Measurements from ENCODE around the gene TACR1.
"Not testable (repeated sequence)": the region's sequence is repeated elsewhere in the genome, so short reads cannot be mapped to it uniquely, and the experiment has no call there.

TACR1 gene

DNA sequence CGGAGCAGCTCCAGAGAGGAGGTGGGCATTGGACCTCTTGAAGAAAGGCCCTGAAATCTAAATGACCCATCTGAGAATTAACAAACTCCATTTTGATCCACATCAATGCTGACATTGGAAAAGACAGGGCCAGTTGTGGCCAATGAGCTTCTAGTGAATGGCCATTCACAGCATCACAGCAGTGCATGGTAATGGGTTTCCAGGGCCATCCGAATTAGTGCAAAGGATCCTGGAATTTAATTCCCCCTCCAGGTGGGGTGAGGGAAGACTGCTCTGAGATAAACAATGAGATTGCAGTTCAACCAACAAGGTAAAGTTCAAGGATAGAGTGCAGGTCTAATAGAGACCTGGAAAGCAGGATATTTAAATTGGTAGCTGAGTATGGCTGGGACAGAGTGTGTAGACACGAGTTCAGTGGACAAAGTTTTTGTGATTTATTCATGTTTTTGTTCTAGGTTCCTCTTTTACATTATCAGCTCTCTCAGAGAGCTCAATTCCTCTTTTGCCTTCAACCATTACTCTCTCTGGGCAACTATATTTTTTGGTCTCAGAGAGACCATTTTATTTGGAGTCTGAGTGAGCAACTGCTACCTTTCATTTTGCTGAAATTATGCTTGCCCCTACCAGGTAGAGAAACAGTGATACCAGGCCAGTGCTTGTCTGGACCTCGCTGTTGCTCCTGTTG lies 5.0 kb downstream of the TACR1 start:
- DNase-seq, result no peak

GRCh38 chr2:75192496-75192895 lies 6.8 kb downstream of the TACR1 start:
- no peak for DNase-seq

DNA sequence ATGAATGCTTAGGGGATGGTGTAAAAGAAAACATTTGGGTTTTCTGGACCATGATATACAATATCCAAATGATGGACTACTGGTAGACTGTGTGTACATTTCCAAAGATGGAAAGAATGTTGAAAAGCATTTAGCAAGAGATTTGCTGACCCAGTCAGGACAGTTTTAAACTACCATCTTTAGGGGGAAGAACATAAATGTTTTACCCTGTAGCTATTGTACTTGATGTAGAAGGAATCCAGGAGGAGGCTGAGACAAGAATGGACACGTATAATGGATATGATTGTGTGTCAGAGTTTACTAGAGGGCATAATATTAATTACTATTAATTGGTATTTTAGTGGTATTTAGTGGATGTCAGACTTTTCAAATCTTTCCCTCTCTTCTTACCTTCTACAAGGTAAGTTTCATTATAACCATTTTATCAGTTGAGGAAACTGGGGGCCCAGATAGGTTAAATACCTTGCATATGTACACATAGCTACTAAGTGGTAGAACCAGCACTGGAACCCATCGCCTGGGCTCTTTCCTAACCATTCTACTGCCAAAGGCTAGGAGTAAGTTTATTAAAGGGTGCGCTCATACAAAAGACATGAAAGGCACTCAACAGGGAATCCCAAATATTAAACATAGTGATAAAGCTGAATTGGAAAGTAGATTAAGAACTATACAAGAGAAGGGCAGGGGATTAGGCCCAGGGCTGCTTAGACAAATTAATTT lies 8.9 kb downstream of the TACR1 start:
- no peak for DNase-seq

DNA sequence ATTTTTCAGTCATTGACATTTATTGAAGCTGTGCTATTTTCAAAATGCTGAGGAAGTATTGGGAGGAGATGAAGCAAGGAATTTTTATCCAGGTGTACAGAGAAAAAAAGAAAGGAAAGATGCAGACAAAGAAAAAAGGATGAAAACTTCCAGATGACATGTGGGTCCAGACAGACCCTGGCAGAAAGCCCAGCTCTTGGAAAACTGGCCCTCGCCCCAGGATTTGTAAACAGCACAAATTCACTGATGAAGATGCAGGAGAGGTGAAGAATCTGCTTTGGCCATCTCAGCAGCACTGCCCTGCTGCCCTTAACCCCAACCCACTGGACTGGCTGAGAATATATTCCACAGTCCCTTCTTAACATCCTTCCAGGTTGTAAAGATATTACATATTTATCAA lies 12.5 kb downstream of the TACR1 start:
- no peak for DNase-seq

GRCh38 chr2:75182606-75183005 lies 16.7 kb downstream of the TACR1 start:
- DNase-seq, result no peak

- DNase-seq, result no peak
These were observed 18.8 kb downstream of the TACR1 start for GRCh38 chr2:75180476-75180875.

GRCh38 chr2:75177427-75177826 lies 21.9 kb downstream of the TACR1 start:
- DNase-seq, result no peak

DNA sequence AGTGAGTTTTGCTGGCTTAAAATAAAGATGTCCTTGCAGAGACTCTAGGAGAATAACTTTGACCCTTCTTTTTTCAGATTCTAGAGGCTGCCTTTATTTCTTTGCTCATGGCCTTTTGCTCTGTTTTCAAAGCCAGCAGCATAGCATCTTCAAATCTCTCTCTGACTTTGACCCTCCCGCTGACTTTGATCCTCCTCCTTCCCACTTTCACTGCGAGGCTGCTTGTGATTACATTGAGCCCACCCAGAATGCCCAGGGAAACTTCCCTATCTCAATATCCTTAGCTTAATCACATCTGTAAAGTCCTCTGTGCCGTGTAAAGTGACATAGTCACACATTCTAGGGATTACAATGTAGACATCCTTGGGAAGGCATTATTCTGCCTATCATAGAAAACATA lies 23.9 kb downstream of the TACR1 start:
- DNase-seq, result no peak

DNA sequence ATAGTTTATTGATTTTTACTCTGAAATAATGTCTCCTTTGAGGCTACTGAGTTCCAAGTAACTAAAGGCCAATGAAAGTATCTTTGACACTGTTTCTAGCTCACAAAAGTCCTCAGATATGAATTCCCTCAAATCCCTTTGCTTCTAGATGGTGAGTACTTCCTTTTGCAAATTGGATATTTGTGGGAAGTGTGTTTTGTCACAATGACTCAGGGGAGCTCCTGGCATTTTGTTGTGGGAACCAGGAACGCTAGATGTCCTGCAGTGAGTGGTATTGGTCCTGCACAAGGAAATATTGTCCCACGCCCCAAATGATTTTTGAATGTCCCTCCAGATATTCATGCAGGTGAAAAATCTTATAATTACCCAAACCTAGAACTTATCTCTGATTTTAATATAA lies 24.3 kb downstream of the TACR1 start:
- DNase-seq, result no peak

- DNase-seq, result no peak
These were observed 24.8 kb downstream of the TACR1 start for GRCh38 chr2:75174519-75174918.

DNA sequence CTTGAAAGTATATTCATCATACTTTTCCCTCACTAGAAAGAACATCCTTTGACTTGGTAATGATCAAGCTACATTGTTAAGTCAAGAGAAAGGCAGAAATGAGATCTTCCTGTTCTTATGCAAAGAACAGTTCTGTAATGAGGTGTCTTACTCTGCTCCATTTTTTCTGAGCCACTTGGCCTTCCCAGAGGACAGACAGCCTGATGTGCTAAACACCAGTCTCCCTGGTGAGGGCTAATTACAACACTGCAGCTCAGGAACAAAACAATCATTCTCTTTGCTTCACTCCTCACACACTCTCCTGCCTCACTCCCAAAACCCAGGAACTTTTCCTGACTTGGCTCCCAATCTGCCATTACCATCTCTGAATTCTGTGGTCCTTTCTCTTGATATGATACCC lies 25.6 kb downstream of the TACR1 start:
- DNase-seq, result no peak

DNA sequence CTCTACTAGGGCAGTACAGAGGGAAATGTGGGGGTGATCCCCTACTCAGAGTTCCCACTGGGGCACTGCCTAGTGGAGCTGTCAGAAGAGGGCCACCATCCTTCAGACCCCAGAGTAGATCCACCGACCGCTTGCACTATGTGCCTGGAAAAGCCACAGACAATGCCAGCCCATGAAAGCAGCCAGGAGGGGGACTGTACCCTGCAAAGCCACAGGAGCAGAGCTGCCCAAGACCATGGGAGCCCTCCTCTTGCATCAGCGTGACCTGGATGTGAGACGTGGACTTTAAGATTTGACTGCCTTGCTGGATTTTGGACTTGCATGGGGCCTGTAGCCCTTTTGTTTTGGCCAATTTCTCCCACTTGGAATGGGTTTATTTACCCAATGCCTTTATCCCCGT lies 27.9 kb downstream of the TACR1 start:
- not testable (repeated sequence) for DNase-seq

GRCh38 chr2:75170889-75171288 lies 28.4 kb downstream of the TACR1 start:
- no peak for DNase-seq

- DNase-seq, result no peak
These were observed 31.1 kb downstream of the TACR1 start for GRCh38 chr2:75168186-75168585.

- no peak for DNase-seq
These were observed 32.8 kb downstream of the TACR1 start for GRCh38 chr2:75166491-75166890.

DNA sequence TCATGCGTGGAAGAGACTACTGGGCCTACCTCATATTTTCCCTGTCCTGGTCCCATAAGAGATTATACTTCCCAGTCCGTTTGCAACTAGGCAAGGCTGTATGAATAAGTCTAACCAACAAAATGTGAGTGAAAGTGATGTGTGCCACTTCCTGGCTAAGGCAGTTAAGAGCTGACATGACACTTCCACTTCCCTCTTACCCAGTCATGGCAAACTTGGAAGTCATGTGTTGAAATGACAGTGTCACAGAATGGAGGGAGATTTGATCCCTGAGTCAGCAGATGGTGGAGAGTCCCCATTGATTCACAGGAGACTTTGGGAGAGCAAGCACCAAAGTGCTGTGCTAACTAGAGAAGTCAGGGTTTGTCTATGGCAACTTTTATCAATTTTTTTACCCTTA lies 36.4 kb downstream of the TACR1 start:
- no peak for DNase-seq

DNA sequence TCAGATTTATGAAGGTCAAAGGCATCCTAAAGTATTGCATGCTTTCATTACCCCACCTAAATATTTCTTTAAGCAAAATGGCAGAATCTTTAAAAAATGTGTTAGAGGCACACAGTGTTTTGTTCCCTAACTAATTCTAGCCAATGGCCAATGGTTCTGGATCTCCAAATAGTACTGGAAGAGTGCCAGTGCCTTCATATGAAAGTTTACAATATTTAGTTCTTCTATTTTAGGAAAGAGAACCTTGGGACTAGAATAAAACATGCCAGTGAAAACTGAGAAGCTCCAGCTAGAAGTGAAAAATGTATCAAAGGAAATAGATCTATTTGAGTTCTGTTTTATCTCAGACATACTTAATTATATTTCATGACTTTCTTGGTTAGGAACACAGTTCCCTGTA lies 37.1 kb downstream of the TACR1 start:
- DNase-seq, result no peak

- DNase-seq, result no peak
These were observed 41.9 kb downstream of the TACR1 start for GRCh38 chr2:75157435-75157834.

DNA sequence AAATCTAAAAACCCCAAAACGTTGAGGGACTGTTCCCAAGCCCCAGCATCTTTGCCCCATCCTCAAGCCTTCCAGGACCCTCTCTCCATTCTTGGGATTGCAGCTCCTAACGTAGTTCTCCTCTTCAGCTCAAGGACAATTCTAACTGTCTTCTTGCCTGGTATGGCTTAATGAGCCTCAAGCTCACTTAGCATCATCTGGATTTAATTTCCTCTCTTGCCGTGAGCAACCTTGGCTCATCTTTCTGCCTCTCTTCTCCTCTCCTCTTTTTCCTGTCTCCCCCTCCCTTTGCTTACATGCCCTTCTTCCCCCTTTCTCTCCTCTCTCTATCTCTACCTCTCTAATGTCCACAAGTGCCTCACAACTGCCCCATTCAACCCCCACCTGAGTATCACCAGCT lies 44.2 kb downstream of the TACR1 start:
- no peak for DNase-seq

DNA sequence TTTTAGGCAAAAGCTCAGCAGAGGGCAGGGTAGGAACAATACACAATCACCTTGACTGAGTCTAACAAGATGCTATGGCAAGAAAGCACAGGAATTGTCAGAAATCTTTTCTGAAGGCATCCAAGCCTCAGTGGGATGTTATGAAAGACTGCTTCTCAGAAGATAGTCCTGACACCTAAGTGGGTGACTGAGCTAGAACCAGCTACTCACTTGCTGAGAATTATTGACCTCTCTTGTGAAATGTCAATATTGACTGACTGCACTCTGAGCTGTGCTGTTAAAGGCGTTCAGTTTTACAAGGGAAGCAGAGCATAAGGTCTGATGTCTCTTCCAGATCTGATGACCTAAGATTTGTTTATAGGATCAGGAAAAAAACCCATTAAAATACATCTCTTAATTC lies 46.1 kb downstream of the TACR1 start:
- DNase-seq, result peak; percentile 6 to 12

GRCh38 chr2:75152243-75152642 lies 47.1 kb downstream of the TACR1 start:
- not testable (repeated sequence) for DNase-seq

- not testable (repeated sequence) for DNase-seq
These were observed 51.4 kb downstream of the TACR1 start for GRCh38 chr2:75147884-75148283.

GRCh38 chr2:75146606-75147332 lies 52.6 kb downstream of the TACR1 start:
- no peak for DNase-seq

- DNase-seq, result not testable (repeated sequence)
These were observed 53.1 kb downstream of the TACR1 start for GRCh38 chr2:75146221-75146605.
